Measurements from ENCODE around the gene LYPD1.

Gene LYPD1

GRCh38 chr2:132620115-132620514 lies 49.9 kb downstream of the LYPD1 start:
- Histone ChIP-seq H3K9ac (ENCODE audit: low read depth, low read length) (no peak overlapping the region), H3K36me3 (ENCODE audit: insufficient read depth, low read depth, low read length) (no peaks in the 10 kb centered on the region), H3K4me1 (ENCODE audit: insufficient read depth, low read length) (peaks cover 7% of the 10 kb centered on the region; the same call in 1 of the 2 replicates), H3K27me3 (ENCODE audit: insufficient read depth, low read length) (no peaks in the 10 kb centered on the region), H3K4me3 (ENCODE audit: low read length) (no peak overlapping the region), H3K27ac (ENCODE audit: low read length) (no peak overlapping the region), H3K9me3 (ENCODE audit: insufficient read depth, low read depth, low read length) (no peaks in the 10 kb centered on the region)

- H3K27me3 ChIP-seq (ENCODE audit: insufficient read depth, low read length) = no peaks in the 10 kb centered on the region
- no peak overlapping the region for H3K27ac ChIP-seq (ENCODE audit: low read length)
- no peaks in the 10 kb centered on the region for H3K9me3 ChIP-seq (ENCODE audit: insufficient read depth, low read depth, low read length)
- no peaks in the 10 kb centered on the region for H3K36me3 ChIP-seq (ENCODE audit: insufficient read depth, low read depth, low read length)
- H3K9ac ChIP-seq (ENCODE audit: low read depth, low read length) = no peak overlapping the region
- no peak overlapping the region for H3K4me3 ChIP-seq (ENCODE audit: low read length)
- H3K4me1 ChIP-seq (ENCODE audit: insufficient read depth, low read length) = peaks cover 3% of the 10 kb centered on the region; the same call in 1 of the 2 replicates
These were observed 51.3 kb downstream of the LYPD1 start for GRCh38 chr2:132618734-132619133.

GRCh38 chr2:132617989-132618388 lies 52.0 kb downstream of the LYPD1 start:
- H3K9ac ChIP-seq (ENCODE audit: low read depth, low read length) = no peak overlapping the region
- H3K27me3 ChIP-seq (ENCODE audit: insufficient read depth, low read length) = no peaks in the 10 kb centered on the region
- H3K4me1 ChIP-seq (ENCODE audit: insufficient read depth, low read length) = no peaks in the 10 kb centered on the region; the same call in 1 of the 2 replicates
- H3K27ac ChIP-seq (ENCODE audit: low read length) = no peak overlapping the region
- H3K9me3 ChIP-seq (ENCODE audit: insufficient read depth, low read depth, low read length) = no peaks in the 10 kb centered on the region
- no peaks in the 10 kb centered on the region for H3K36me3 ChIP-seq (ENCODE audit: insufficient read depth, low read depth, low read length)
- H3K4me3 ChIP-seq (ENCODE audit: low read length) = no peak overlapping the region

- no peaks in the 10 kb centered on the region for H3K9me3 ChIP-seq (ENCODE audit: insufficient read depth, low read depth, low read length)
- no peak overlapping the region for H3K9ac ChIP-seq (ENCODE audit: low read depth, low read length)
- H3K4me1 ChIP-seq (ENCODE audit: insufficient read depth, low read length) = no peaks in the 10 kb centered on the region; the same call in 1 of the 2 replicates
- no peaks in the 10 kb centered on the region for H3K27me3 ChIP-seq (ENCODE audit: insufficient read depth, low read length)
- H3K27ac ChIP-seq (ENCODE audit: low read length) = no peak overlapping the region
- H3K4me3 ChIP-seq (ENCODE audit: low read length) = no peak overlapping the region
- no peaks in the 10 kb centered on the region for H3K36me3 ChIP-seq (ENCODE audit: insufficient read depth, low read depth, low read length)
These were observed 54.5 kb downstream of the LYPD1 start for GRCh38 chr2:132615329-132616085.

GRCh38 chr2:132611719-132612118 lies 58.3 kb downstream of the LYPD1 start:
- H3K27ac ChIP-seq (ENCODE audit: low read length) = no peak overlapping the region
- no peak overlapping the region for H3K4me3 ChIP-seq (ENCODE audit: low read length)
- no peaks in the 10 kb centered on the region for H3K27me3 ChIP-seq (ENCODE audit: insufficient read depth, low read length)
- no peak overlapping the region for H3K9ac ChIP-seq (ENCODE audit: low read depth, low read length)
- H3K4me1 ChIP-seq (ENCODE audit: insufficient read depth, low read length) = peaks cover 4% of the 10 kb centered on the region; the same call in 1 of the 2 replicates
- H3K36me3 ChIP-seq (ENCODE audit: insufficient read depth, low read depth, low read length) = no peaks in the 10 kb centered on the region
- no peaks in the 10 kb centered on the region for H3K9me3 ChIP-seq (ENCODE audit: insufficient read depth, low read depth, low read length)

GRCh38 chr2:132609101-132609890 lies 60.7 kb downstream of the LYPD1 start:
- H3K4me1 ChIP-seq (ENCODE audit: insufficient read depth, low read length) = peaks cover 12% of the 10 kb centered on the region; the same call in 1 of the 2 replicates
- H3K36me3 ChIP-seq (ENCODE audit: insufficient read depth, low read depth, low read length) = no peaks in the 10 kb centered on the region
- H3K27ac ChIP-seq (ENCODE audit: low read length) = no peak overlapping the region
- H3K4me3 ChIP-seq (ENCODE audit: low read length) = no peak overlapping the region
- no peaks in the 10 kb centered on the region for H3K27me3 ChIP-seq (ENCODE audit: insufficient read depth, low read length)
- H3K9ac ChIP-seq (ENCODE audit: low read depth, low read length) = no peak overlapping the region
- H3K9me3 ChIP-seq (ENCODE audit: insufficient read depth, low read depth, low read length) = no peaks in the 10 kb centered on the region

- no peaks in the 10 kb centered on the region for H3K36me3 ChIP-seq (ENCODE audit: insufficient read depth, low read depth, low read length)
- H3K27ac ChIP-seq (ENCODE audit: low read length) = no peak overlapping the region
- no peaks in the 10 kb centered on the region for H3K27me3 ChIP-seq (ENCODE audit: insufficient read depth, low read length)
- no peak overlapping the region for H3K9ac ChIP-seq (ENCODE audit: low read depth, low read length)
- H3K4me1 ChIP-seq (ENCODE audit: insufficient read depth, low read length) = peaks cover 12% of the 10 kb centered on the region; the same call in 1 of the 2 replicates
- no peaks in the 10 kb centered on the region for H3K9me3 ChIP-seq (ENCODE audit: insufficient read depth, low read depth, low read length)
- H3K4me3 ChIP-seq (ENCODE audit: low read length) = no peak overlapping the region
These were observed 61.7 kb downstream of the LYPD1 start for GRCh38 chr2:132608311-132608710.

- no peaks in the 10 kb centered on the region for H3K36me3 ChIP-seq (ENCODE audit: insufficient read depth, low read depth, low read length)
These were observed 62.4 kb downstream of the LYPD1 start for GRCh38 chr2:132607426-132608090.

GRCh38 chr2:132606649-132607048 lies 63.4 kb downstream of the LYPD1 start:
- no peaks in the 10 kb centered on the region for H3K27me3 ChIP-seq (ENCODE audit: insufficient read depth, low read length)
- H3K9ac ChIP-seq (ENCODE audit: low read depth, low read length) = no peak overlapping the region
- no peak overlapping the region for H3K27ac ChIP-seq (ENCODE audit: low read length)
- no peak overlapping the region for H3K4me3 ChIP-seq (ENCODE audit: low read length)
- H3K36me3 ChIP-seq (ENCODE audit: insufficient read depth, low read depth, low read length) = no peaks in the 10 kb centered on the region
- no peaks in the 10 kb centered on the region for H3K9me3 ChIP-seq (ENCODE audit: insufficient read depth, low read depth, low read length)
- peaks cover 12% of the 10 kb centered on the region; the same call in 1 of the 2 replicates for H3K4me1 ChIP-seq (ENCODE audit: insufficient read depth, low read length)

More at GRCh38 chr2:132607426-132608090, 62.4 kb downstream of the LYPD1 start:
- Histone ChIP-seq H3K4me1 (ENCODE audit: insufficient read depth, low read length) (peaks cover 12% of the 10 kb centered on the region; the same call in 1 of the 2 replicates), H3K9me3 (ENCODE audit: insufficient read depth, low read depth, low read length) (no peaks in the 10 kb centered on the region), H3K27me3 (ENCODE audit: insufficient read depth, low read length) (no peaks in the 10 kb centered on the region), H3K4me3 (ENCODE audit: low read length) (no peak overlapping the region), H3K9ac (ENCODE audit: low read depth, low read length) (no peak overlapping the region), H3K27ac (ENCODE audit: low read length) (no peak overlapping the region)

GRCh38 chr2:132605236-132606180 lies 64.5 kb downstream of the LYPD1 start:
- Histone ChIP-seq H3K4me3 (ENCODE audit: low read length) (no peak overlapping the region), H3K27me3 (ENCODE audit: insufficient read depth, low read length) (no peaks in the 10 kb centered on the region), H3K36me3 (ENCODE audit: insufficient read depth, low read depth, low read length) (no peaks in the 10 kb centered on the region), H3K9me3 (ENCODE audit: insufficient read depth, low read depth, low read length) (no peaks in the 10 kb centered on the region), H3K4me1 (ENCODE audit: insufficient read depth, low read length) (peaks cover 12% of the 10 kb centered on the region; the same call in 1 of the 2 replicates), H3K27ac (ENCODE audit: low read length) (no peak overlapping the region), H3K9ac (ENCODE audit: low read depth, low read length) (no peak overlapping the region)

- Histone ChIP-seq H3K36me3 (ENCODE audit: insufficient read depth, low read depth, low read length) (no peaks in the 10 kb centered on the region), H3K27ac (ENCODE audit: low read length) (no peak overlapping the region), H3K4me3 (ENCODE audit: low read length) (no peak overlapping the region), H3K9ac (ENCODE audit: low read depth, low read length) (no peak overlapping the region), H3K9me3 (ENCODE audit: insufficient read depth, low read depth, low read length) (no peaks in the 10 kb centered on the region), H3K4me1 (ENCODE audit: insufficient read depth, low read length) (peaks cover 12% of the 10 kb centered on the region; the same call in 1 of the 2 replicates), H3K27me3 (ENCODE audit: insufficient read depth, low read length) (no peaks in the 10 kb centered on the region)
These were observed 65.4 kb downstream of the LYPD1 start for GRCh38 chr2:132604561-132604960.

All from iPS-20b (cell line).